ENCODE results near the gene COG5.

The COG5 gene

DNA sequence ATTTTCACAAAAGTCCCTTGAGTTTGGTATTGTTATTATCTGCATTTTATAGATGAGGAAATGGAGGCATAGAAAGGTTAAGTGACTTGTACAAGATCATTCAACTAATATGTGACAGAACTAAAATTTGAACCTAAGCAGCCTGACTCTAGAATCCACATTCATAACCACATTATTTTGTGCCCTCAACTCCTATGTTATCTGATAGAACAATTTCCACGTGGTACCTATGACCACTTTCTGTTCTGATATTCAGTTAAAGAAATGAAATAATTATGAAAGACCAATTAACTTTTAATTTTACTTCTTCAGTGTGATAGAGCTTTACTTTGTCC is 33.8 kb upstream of the COG5 start:
- no peak overlapping the region for H3K9ac ChIP-seq (ENCODE audit: low read length)
- no peaks in the 10 kb centered on the region for H3K27me3 ChIP-seq (ENCODE audit: insufficient read depth, low read length)
- no peaks in the 10 kb centered on the region for H3K4me1 ChIP-seq (ENCODE audit: insufficient read depth, low read length, severe bottlenecking)
- H3K9me3 ChIP-seq (ENCODE audit: low read length): no peaks in the 10 kb centered on the region
- no peak overlapping the region for H3K27ac ChIP-seq (ENCODE audit: low read depth, low read length, poor library complexity, severe bottlenecking)
- no peak overlapping the region for H2AFZ ChIP-seq (ENCODE audit: low read length)
- TF ChIP-seq, protein P1, sequence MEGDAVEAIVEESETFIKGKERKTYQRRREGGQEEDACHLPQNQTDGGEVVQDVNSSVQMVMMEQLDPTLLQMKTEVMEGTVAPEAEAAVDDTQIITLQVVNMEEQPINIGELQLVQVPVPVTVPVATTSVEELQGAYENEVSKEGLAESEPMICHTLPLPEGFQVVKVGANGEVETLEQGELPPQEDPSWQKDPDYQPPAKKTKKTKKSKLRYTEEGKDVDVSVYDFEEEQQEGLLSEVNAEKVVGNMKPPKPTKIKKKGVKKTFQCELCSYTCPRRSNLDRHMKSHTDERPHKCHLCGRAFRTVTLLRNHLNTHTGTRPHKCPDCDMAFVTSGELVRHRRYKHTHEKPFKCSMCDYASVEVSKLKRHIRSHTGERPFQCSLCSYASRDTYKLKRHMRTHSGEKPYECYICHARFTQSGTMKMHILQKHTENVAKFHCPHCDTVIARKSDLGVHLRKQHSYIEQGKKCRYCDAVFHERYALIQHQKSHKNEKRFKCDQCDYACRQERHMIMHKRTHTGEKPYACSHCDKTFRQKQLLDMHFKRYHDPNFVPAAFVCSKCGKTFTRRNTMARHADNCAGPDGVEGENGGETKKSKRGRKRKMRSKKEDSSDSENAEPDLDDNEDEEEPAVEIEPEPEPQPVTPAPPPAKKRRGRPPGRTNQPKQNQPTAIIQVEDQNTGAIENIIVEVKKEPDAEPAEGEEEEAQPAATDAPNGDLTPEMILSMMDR (IDR thresholded peaks at IDR 0.05; ENCODE audit: low read length): no peak
- TF ChIP-seq EZH2 (IDR thresholded peaks at IDR 0.05; ENCODE audit: borderline replicate concordance, low read length): no peak
- no peak overlapping the region for H3K4me3 ChIP-seq (ENCODE audit: low read depth, low read length, poor library complexity, severe bottlenecking)
- H3K79me2 ChIP-seq (ENCODE audit: insufficient read depth, low read length): no peaks in the 10 kb centered on the region
- H3K4me2 ChIP-seq (ENCODE audit: low read length): no peak overlapping the region
- no peaks in the 10 kb centered on the region for H4K20me1 ChIP-seq (ENCODE audit: insufficient read depth, low read length)
- H3K36me3 ChIP-seq (ENCODE audit: insufficient read depth, low read length): peaks cover 53% of the 10 kb centered on the region
- no peaks in the 10 kb centered on the region for H3K9me2 ChIP-seq (ENCODE audit: low read depth, low read length)
- no peaks in the 10 kb centered on the region for H3F3A ChIP-seq (ENCODE audit: insufficient read depth, low read length)

DNA sequence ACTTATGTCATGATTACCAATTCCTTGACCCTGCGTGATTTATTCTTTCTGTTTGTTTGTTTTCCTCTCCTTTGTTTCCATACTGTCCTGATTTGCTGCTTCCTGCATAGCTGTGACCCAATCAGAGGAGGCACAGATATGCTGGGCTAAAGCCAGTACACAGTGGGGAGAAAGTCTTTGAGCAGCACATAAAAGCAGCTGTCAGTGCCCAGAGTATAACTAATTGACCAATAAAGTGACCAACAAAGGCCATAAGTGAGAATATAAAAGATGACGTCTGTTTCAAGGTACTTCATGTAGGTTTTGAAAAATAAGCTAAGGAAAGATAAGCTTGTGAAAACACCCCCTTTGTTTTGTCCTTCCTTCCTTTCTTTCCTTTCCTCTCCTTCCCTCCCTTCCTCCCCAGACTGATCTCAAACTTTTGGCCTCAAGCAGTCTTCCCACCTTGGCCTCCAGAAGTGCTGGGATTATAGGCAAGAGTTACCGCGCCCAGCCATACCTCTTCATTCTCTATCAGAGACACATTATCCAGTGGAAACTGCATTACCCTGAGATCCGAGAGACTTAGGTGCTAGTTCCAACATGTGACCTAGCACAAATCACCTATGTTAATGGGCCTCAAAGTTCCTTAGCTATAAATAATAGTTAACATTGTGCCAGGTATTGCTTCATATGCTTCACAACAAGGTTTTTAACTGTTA is 33.3 kb upstream of the COG5 start:
- Histone ChIP-seq H3K36me3 (ENCODE audit: insufficient read depth, low read length) (peaks cover 48% of the 10 kb centered on the region), H3K9me2 (ENCODE audit: low read depth, low read length) (no peaks in the 10 kb centered on the region), H3K79me2 (ENCODE audit: insufficient read depth, low read length) (no peaks in the 10 kb centered on the region), H3F3A (ENCODE audit: insufficient read depth, low read length) (no peaks in the 10 kb centered on the region), H3K27ac (ENCODE audit: low read depth, low read length, poor library complexity, severe bottlenecking) (no peak overlapping the region), H2AFZ (ENCODE audit: low read length) (no peak overlapping the region), H3K4me3 (ENCODE audit: low read depth, low read length, poor library complexity, severe bottlenecking) (no peak overlapping the region), H3K27me3 (ENCODE audit: insufficient read depth, low read length) (no peaks in the 10 kb centered on the region), H4K20me1 (ENCODE audit: insufficient read depth, low read length) (no peaks in the 10 kb centered on the region), H3K4me1 (ENCODE audit: insufficient read depth, low read length, severe bottlenecking) (no peaks in the 10 kb centered on the region), H3K9ac (ENCODE audit: low read length) (no peak overlapping the region), H3K4me2 (ENCODE audit: low read length) (no peak overlapping the region), H3K9me3 (ENCODE audit: low read length) (no peaks in the 10 kb centered on the region)
- TF ChIP-seq, protein P1 (IDR thresholded peaks at IDR 0.05; ENCODE audit: low read length): no peak
- TF ChIP-seq EZH2 (IDR thresholded peaks at IDR 0.05; ENCODE audit: borderline replicate concordance, low read length): no peak

DNA sequence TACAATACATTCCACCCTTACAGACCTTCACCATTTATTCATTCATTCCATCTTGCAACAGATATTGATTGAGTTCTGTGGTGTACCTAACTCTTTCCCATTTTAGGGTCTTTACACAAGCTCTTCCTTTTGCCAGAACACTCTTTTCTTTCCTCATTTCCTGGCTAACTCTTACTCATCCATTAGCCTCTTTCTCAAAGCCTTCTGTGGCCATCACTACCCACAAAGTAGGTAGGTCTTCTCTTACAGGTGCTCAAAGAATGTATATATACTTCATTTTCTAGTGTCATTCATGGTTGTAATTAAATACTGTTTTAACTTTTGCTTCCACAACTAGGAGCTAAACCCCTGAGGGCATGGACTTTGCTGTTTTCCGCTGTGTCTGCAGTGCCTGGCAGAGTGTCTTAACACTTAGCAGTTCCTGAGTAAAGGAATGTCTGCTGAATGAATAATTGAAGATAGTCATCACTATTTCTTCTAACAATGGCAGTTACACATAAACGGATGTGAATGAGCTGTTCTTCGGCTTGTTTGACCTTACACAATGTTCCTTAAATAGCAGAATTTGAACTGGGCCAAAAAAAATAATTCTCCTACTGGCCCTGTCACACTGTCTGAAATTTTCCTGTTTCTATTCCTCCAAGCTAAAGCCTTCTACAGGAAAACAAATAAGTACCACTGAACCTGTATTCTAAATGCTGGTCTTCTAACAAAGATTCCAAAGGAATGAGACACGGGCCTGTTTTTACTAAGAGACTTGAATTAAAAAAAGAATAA is 31.4 kb upstream of the COG5 start:
- Histone ChIP-seq H3K4me1 (ENCODE audit: insufficient read depth, low read length, severe bottlenecking) (no peaks in the 10 kb centered on the region), H3K27ac (ENCODE audit: low read depth, low read length, poor library complexity, severe bottlenecking) (no peak overlapping the region), H4K20me1 (ENCODE audit: insufficient read depth, low read length) (no peaks in the 10 kb centered on the region), H3F3A (ENCODE audit: insufficient read depth, low read length) (no peaks in the 10 kb centered on the region), H2AFZ (ENCODE audit: low read length) (no peak overlapping the region), H3K4me2 (ENCODE audit: low read length) (no peak overlapping the region), H3K79me2 (ENCODE audit: insufficient read depth, low read length) (no peaks in the 10 kb centered on the region), H3K9me3 (ENCODE audit: low read length) (no peaks in the 10 kb centered on the region), H3K9ac (ENCODE audit: low read length) (no peak overlapping the region), H3K36me3 (ENCODE audit: insufficient read depth, low read length) (peaks cover 29% of the 10 kb centered on the region; the same call in 1 of the 2 replicates), H3K27me3 (ENCODE audit: insufficient read depth, low read length) (no peaks in the 10 kb centered on the region), H3K4me3 (ENCODE audit: low read depth, low read length, poor library complexity, severe bottlenecking) (no peak overlapping the region), H3K9me2 (ENCODE audit: low read depth, low read length) (no peaks in the 10 kb centered on the region)
- TF ChIP-seq, protein P1 (IDR thresholded peaks at IDR 0.05; ENCODE audit: low read length): no peak
- no peak for TF ChIP-seq EZH2 (IDR thresholded peaks at IDR 0.05; ENCODE audit: borderline replicate concordance, low read length)
